ENCODE results near the gene COQ8A.

COQ8A gene

DNA sequence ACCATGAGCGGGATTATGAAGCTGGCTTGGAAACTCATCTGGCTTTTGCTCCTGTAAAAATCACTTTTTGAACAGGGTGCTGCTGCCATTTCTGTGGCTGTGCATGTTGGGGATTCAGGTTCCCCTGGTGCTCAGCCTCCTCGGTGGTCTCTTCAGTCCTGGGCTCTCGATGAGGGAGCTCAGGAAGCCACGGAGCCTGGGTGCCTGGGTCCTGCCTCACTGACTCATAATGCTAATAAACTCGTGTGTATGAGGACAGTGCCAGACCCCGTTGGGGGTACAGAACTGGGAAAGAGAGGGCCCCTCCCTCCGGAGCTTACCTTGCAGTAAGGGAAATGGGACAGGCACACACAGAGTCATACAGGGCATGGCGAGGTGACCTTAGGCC, 5.8 kb downstream of the COQ8A start:
- TF ChIP-seq RAD21 (IDR thresholded peaks at IDR 0.05; ENCODE audit: low read depth) (no peak), TAF1 (IDR thresholded peaks at IDR 0.05; ENCODE audit: low read depth) (no peak), YY1 (IDR thresholded peaks at IDR 0.05; ENCODE audit: low read depth) (no peak), TCF12 (IDR thresholded peaks at IDR 0.05; ENCODE audit: low read depth) (no peak), EP300 (IDR thresholded peaks at IDR 0.05; ENCODE audit: borderline replicate concordance) (no peak), CREB1 (IDR thresholded peaks at IDR 0.05; ENCODE audit: low read depth) (no peak), TEAD4 (IDR thresholded peaks at IDR 0.05) (no peak), CEBPB (IDR thresholded peaks at IDR 0.05) (no peak), NFIC (IDR thresholded peaks at IDR 0.05) (no peak), EGR1 (IDR thresholded peaks at IDR 0.05) (no peak), ZBTB7A (IDR thresholded peaks at IDR 0.05; ENCODE audit: low read depth) (no peak), FOXM1 (IDR thresholded peaks at IDR 0.05; ENCODE audit: borderline replicate concordance, low read depth) (no peak)
- TF ChIP-seq, protein P1, sequence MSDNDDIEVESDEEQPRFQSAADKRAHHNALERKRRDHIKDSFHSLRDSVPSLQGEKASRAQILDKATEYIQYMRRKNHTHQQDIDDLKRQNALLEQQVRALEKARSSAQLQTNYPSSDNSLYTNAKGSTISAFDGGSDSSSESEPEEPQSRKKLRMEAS (IDR thresholded peaks at IDR 0.05), result no peak
- TF ChIP-seq, protein P2, sequence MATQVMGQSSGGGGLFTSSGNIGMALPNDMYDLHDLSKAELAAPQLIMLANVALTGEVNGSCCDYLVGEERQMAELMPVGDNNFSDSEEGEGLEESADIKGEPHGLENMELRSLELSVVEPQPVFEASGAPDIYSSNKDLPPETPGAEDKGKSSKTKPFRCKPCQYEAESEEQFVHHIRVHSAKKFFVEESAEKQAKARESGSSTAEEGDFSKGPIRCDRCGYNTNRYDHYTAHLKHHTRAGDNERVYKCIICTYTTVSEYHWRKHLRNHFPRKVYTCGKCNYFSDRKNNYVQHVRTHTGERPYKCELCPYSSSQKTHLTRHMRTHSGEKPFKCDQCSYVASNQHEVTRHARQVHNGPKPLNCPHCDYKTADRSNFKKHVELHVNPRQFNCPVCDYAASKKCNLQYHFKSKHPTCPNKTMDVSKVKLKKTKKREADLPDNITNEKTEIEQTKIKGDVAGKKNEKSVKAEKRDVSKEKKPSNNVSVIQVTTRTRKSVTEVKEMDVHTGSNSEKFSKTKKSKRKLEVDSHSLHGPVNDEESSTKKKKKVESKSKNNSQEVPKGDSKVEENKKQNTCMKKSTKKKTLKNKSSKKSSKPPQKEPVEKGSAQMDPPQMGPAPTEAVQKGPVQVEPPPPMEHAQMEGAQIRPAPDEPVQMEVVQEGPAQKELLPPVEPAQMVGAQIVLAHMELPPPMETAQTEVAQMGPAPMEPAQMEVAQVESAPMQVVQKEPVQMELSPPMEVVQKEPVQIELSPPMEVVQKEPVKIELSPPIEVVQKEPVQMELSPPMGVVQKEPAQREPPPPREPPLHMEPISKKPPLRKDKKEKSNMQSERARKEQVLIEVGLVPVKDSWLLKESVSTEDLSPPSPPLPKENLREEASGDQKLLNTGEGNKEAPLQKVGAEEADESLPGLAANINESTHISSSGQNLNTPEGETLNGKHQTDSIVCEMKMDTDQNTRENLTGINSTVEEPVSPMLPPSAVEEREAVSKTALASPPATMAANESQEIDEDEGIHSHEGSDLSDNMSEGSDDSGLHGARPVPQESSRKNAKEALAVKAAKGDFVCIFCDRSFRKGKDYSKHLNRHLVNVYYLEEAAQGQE (IDR thresholded peaks at IDR 0.05; ENCODE audit: low read depth), result no peak
- TF ChIP-seq, protein P3, sequence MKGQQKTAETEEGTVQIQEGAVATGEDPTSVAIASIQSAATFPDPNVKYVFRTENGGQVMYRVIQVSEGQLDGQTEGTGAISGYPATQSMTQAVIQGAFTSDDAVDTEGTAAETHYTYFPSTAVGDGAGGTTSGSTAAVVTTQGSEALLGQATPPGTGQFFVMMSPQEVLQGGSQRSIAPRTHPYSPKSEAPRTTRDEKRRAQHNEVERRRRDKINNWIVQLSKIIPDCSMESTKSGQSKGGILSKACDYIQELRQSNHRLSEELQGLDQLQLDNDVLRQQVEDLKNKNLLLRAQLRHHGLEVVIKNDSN (IDR thresholded peaks at IDR 0.05), result no peak

DNA sequence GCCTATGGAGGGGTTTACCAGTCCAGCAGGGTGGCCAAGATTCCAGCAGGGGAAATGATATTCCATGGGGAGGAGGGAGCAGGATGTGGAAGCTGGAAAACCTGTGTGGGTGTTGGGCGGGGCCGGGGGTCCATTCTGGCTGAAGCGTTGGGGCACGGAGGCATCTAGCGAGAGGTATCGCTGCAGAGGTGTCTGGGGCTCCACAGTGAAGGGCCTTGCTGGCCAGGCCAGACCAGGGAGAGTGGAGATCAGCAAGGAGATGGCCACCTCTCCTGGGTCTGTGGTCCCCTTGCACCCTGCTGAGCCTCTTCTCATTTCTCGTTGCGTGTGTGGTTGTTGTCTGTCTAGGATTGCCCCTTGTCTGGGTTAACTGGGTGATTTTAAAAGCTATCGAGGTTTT, 6.2 kb downstream of the COQ8A start:
- no peak for TF ChIP-seq FOXM1 (IDR thresholded peaks at IDR 0.05; ENCODE audit: borderline replicate concordance, low read depth)
- TF ChIP-seq EP300 (IDR thresholded peaks at IDR 0.05; ENCODE audit: borderline replicate concordance), result no peak
- TF ChIP-seq YY1 (IDR thresholded peaks at IDR 0.05; ENCODE audit: low read depth), result no peak
- TF ChIP-seq RAD21 (IDR thresholded peaks at IDR 0.05; ENCODE audit: low read depth), result no peak

DNA sequence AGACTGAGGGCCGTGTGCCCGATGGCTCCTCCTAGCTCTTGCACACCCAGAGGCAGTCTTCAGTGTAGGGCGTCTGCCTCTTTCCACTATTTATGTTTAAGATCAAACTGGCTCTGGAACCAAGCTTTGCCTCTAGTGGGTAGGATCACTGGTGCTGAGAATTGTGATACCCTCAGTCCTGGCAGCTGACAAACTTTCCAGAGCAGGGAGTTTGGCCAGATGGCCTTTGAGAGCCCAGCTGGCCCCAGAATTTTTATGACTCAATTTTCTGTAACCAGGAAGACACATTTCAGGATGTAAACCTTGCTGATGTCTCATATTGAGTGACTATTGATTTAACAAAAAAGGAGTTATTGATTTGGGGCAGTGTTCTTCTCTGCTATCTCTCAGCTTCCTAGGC, 6.7 kb downstream of the COQ8A start:
- no peak for TF ChIP-seq YY1 (IDR thresholded peaks at IDR 0.05; ENCODE audit: low read depth)
- TF ChIP-seq, protein P1 (IDR thresholded peaks at IDR 0.05), result no peak
- TF ChIP-seq NFIC (IDR thresholded peaks at IDR 0.05), result no peak
- TF ChIP-seq ZBTB7A (IDR thresholded peaks at IDR 0.05; ENCODE audit: low read depth), result no peak
- TF ChIP-seq CREB1 (IDR thresholded peaks at IDR 0.05; ENCODE audit: low read depth), result no peak
- TF ChIP-seq, protein P3 (IDR thresholded peaks at IDR 0.05), result no peak
- TF ChIP-seq RAD21 (IDR thresholded peaks at IDR 0.05; ENCODE audit: low read depth), result no peak
- no peak for TF ChIP-seq EGR1 (IDR thresholded peaks at IDR 0.05)
- TF ChIP-seq TEAD4 (IDR thresholded peaks at IDR 0.05), result no peak
- TF ChIP-seq, protein P2 (IDR thresholded peaks at IDR 0.05; ENCODE audit: low read depth), result no peak
- no peak for TF ChIP-seq TAF1 (IDR thresholded peaks at IDR 0.05; ENCODE audit: low read depth)
- TF ChIP-seq FOXM1 (IDR thresholded peaks at IDR 0.05; ENCODE audit: borderline replicate concordance, low read depth), result no peak
- TF ChIP-seq CEBPB (IDR thresholded peaks at IDR 0.05), result no peak
- TF ChIP-seq EP300 (IDR thresholded peaks at IDR 0.05; ENCODE audit: borderline replicate concordance), result no peak
- TF ChIP-seq TCF12 (IDR thresholded peaks at IDR 0.05; ENCODE audit: low read depth), result no peak

DNA sequence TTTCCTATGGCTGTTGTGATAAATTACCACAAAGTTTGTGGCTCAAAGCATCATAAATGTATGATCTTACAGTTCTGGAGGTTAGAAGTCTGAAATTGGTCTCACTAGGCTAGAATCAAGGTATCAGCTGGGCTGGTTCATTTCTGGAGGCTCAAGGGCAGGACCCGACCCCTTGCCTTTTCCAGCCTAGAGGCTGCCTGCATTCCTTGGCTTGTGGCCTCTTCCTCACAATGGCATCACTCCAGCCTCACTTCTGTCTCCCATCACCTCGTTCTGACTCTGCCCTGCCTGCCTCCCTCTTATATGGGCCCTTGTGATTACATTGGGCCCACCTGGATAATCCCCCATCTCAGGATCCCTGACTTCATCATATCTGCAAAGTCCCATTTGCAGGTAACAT, 8.0 kb downstream of the COQ8A start:
- TF ChIP-seq, protein P3 (IDR thresholded peaks at IDR 0.05), result no peak
- no peak for TF ChIP-seq NFIC (IDR thresholded peaks at IDR 0.05)
- no peak for TF ChIP-seq YY1 (IDR thresholded peaks at IDR 0.05; ENCODE audit: low read depth)

DNA sequence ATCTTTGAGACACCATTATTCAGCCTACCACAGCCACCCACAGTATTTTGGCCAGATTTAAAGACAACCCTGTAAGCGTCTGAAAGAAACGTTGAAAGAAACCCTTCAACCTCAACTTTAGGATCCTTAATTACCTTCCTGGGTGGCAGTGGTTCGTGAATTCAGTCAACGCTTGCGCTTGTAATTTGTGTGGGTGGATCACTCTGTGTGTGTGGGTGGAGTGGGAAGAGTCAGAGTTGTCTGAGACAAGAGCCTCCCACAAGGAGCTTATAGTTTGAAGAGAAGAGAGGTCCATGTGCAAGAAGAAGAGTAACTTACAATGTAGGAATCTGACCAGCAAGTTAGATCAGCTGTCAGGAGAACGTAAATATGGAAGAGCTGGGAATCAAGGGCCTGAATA, 8.4 kb downstream of the COQ8A start:
- TF ChIP-seq CREB1 (IDR thresholded peaks at IDR 0.05; ENCODE audit: low read depth) (no peak), YY1 (IDR thresholded peaks at IDR 0.05; ENCODE audit: low read depth) (no peak), EGR1 (IDR thresholded peaks at IDR 0.05) (no peak), TEAD4 (IDR thresholded peaks at IDR 0.05) (no peak), TAF1 (IDR thresholded peaks at IDR 0.05; ENCODE audit: low read depth) (no peak)
- TF ChIP-seq, protein P3 (IDR thresholded peaks at IDR 0.05), result no peak

DNA sequence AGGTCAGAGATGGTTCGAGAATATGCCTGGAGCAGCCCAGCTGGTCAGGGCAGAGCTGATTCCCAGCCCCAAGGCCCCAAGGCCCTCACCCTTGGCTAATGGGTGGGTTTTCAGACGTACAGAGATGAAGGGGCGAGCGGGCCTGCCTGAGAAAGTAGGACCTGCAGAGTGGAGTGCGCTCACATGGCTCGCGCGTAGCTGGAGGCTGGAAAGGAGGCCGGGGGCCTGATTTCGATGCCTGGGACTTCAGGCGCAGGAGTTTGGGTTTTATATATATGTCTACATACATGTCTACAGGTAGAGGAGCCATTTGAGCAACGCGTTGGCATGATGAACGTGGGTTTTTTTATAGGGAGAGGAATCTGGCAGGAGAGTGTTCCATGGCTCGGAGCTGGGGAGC, 8.9 kb downstream of the COQ8A start:
- TF ChIP-seq EGR1 (IDR thresholded peaks at IDR 0.05), result no peak

Data from Ishikawa (cell line).